Pons (tissue), 1 donor: ENCODE results near the gene SLC2A4.

Experiments
- DNase-seq: peaks from one replicate; pipeline ENCODE4 v3.0.0-alpha.2; 2016; ENCODE audit warnings: low spot score

SLC2A4 gene

GRCh38 chr17:7306911-7307685, 25.6 kb downstream of the SLC2A4 start, which contains the start of gene EIF5A:
Gene EIF5A (plus strand): TSS chr17:7307628. CDS start chr17:7309636, 2,008 bp downstream.
- DNase-seq, result peak; percentile 100

GRCh38 chr17:7307686-7308624, 26.4 kb downstream of the SLC2A4 start:
- no peak for DNase-seq

DNA sequence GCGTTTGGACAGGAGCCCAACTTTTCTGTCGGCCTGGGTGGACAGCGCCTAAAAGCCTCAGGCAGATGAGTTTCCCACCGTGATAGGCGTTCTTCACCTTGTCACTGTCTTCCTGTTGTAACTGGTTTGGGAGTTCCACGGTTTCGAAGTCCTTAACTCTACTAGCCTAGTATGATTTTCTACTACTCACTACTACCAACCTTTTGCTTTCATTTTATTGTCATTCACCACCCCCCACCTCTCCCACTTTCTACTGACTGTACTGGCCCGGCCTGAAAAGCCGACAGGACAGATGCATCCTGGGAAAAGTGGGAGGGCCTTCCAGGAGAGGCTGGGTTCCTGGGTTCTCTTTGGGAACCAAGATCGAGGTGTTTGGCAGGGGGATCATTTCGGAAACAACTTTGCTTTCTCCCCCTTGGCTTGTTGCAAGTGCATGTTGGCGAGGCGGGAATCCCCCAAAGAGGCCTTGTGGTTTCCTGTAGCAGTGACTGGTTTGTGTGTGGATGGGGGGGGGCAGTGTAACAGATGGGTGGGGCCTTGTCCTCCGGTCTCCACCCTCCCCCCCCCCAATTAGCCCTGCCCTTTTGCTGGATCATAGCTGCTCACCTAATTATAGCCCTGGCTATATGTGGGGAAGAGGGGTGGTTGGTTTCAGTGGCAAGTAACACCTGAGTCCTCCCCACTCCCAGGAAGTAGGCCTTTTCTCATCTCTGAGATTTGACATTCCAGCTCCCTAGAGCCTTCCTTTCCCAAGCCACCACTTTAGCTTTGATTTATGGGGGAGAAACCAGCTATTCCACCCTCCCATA, 27.3 kb downstream of the SLC2A4 start:
- peak; percentile 75 for DNase-seq

DNA sequence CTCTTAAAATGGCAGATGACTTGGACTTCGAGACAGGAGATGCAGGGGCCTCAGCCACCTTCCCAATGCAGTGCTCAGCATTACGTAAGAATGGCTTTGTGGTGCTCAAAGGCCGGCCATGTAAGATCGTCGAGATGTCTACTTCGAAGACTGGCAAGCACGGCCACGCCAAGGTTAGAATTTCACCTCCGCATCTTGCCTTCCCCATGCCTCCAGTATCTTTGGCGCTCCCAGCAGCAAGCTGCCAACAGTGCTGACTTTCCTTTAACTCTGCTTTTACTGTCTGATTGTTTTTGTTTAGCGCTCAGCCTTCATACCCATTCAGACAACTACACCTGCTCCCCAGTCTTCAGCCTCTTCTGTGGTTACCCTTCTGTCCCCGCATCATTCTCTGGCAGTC, 28.1 kb downstream of the SLC2A4 start:
- DNase-seq, result no peak

DNA sequence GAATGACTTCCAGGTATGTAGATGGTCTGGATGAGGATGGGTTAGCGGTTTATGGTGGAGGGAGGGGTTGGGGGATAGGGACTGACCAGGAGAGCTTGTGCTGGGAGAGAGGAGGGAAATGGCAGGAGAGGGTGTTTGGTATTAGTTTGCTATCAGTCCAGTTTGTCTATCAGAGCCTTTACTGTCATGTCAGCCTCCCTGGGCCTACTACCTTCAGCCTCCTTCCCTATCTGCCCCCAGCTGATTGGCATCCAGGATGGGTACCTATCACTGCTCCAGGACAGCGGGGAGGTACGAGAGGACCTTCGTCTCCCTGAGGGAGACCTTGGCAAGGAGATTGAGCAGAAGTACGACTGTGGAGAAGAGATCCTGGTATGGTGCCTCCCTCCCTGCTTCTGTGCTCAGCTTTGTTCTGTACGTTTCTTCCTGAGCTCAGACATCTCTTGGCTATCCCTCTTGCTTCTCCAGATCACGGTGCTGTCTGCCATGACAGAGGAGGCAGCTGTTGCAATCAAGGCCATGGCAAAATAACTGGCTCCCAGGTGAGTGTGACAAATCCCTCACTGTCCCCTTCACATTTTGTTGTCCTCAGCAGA, 29.7 kb downstream of the SLC2A4 start:
- no peak for DNase-seq

GRCh38 chr17:7312432-7313087, 31.0 kb downstream of the SLC2A4 start:
- no peak for DNase-seq

- DNase-seq, result no peak
These were observed 31.8 kb downstream of the SLC2A4 start for GRCh38 chr17:7313088-7313889.

GRCh38 chr17:7313890-7314718, 32.6 kb downstream of the SLC2A4 start:
- DNase-seq, result no peak

GRCh38 chr17:7314719-7315569, 33.4 kb downstream of the SLC2A4 start, which contains the start of gene GPS2:
Gene GPS2 (minus strand): TSS chr17:7315360. CDS start chr17:7315052, 308 bp downstream.
- DNase-seq, result peak; percentile 70

- DNase-seq, result no peak
These were observed 34.2 kb downstream of the SLC2A4 start for GRCh38 chr17:7315570-7316235.

DNA sequence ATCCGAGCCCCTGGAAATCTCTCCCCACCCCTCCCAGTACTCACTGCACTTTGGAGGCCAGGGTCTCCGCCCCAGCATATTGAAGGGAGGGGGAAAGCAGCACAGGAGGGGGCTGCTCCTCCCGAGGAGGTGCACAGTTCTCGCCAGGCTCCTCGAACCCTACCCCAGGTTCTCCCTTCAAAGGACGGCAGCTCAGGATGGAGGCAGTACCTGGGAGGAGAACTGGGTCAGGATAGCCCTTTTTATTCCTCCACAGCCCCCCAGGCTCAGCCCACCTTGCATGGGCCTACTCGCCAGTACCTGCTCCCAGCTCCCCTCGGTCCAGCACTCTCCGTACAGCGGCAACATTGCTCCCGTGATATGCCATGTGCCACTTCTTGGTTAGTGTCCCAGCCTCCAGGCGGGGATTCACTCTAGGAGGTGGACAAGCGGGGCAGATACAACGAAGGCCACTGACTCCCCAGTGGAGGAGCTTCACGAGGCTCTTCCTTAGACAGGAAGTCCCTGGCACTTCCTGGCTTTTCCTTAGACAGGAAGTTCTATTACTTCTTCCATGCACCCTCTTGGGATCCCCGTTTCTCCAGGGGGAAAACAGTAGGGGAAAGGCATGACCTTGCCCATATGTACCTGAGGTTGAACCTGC, 35.8 kb downstream of the SLC2A4 start:
- no peak for DNase-seq

GRCh38 chr17:7318121-7318860, 36.8 kb downstream of the SLC2A4 start:
- DNase-seq, result no peak

DNA sequence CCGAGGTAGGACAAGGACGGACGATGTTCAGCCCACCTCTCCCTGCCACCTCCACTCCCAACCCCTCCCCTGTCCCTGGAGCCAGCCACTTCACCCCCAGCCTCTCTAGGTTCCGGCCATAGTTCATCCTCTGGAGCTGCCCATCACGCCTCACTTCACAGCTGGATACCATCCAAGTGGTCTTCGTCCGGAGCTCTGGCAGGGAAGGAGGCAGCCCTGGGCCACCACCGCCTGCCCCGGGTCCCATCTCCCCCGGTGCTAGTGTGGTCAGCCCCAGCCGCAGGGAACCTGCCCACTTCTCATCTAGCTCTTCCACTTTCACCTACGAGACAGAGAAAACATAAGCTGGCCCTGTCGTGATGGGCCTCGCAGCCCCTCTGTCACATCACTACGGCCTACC, 39.9 kb downstream of the SLC2A4 start:
- DNase-seq, result no peak

DNA sequence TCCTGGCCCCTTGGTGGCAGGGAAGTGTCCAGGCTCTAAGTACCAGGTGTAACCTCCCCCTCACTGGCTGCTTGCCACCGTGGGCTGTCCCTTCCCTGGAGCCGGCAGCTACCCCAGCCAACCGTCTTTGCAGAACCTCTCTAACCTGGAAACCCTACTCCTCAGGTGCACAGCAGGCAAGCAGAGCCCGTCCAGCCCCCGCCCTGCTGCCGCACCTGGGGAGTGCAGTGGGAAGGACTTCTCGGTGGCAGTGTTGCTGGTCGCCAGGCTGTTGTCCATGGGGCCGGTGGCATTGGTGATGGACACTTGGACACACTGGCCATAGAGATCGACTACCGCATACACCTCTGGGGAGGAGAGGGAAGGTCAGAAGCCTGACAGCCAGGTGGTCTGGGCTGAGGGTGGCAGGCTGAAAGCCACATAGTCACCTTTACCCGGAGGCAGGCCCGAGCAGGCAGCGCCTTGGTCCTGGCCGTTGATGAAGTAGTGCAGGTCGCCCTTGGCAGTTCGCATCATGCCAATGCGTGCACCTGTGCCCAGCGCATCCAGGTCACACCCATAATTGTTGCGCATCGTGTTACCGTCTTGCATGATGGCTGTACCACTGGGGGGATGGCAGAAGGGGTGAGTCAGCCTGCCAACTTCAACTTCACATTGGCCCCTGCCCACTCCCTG, 41.1 kb downstream of the SLC2A4 start:
- DNase-seq, result no peak

DNA sequence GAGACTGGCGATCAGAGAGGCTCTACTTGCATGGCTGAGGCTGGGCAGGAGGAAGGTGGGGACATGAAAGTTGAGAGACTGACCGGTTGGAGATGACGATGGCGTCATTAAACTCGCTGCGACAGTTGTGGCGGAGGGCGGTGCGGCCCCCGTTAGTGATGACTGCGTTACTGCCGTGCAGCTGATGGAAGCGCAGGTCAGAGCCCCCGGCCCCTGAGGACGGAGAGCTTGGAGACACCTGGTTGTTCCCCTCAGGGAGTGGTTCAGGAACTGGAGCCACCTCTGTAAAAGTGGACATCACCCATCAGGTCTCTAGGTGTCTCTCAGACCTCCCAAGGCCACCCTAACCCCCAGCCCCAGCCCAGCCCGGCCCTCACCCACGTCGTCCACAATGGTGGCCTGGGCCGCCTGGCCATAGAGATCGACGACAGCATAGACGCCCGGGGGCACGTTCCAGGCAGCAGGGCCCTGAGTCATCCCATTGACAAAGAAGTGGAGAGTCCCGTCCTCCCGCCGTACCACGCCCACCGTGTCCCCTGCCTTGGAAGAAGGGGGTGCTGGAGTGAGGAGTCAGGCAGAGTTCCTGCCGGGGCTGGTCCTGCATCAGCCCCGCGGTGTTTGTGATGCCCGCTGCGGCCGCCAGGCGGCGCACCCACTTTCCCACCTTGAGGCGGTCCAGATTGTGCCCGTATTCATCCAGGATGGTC, 42.4 kb downstream of the SLC2A4 start:
- DNase-seq, result no peak
